Non-pigmented ciliary epithelial cell (primary cell): ENCODE results near the gene USP51.
"Not testable (repeated sequence)": the region's sequence is repeated elsewhere in the genome, so short reads cannot be mapped to it uniquely, and the experiment has no call there.

Experiments
- DNase-seq: peaks from one replicate; pipeline ENCODE4 v3.0.0-alpha.2; 2010; ENCODE audit warnings: low read depth

USP51 gene

GRCh38 chrX:55489314-55490009 is at the start of gene USP51:
Gene USP51, minus strand, starts transcription at chrX:55489848. Its CDS starts 909 bp downstream, at chrX:55488939.
- DNase-seq, result no peak

- no peak for DNase-seq
These were observed 34.8 kb upstream of the USP51 start for GRCh38 chrX:55524487-55524886.

- DNase-seq, result no peak
These were observed 33.7 kb upstream of the USP51 start for GRCh38 chrX:55523356-55523755.

- DNase-seq, result no peak
These were observed 33.1 kb upstream of the USP51 start for GRCh38 chrX:55522596-55523276.

GRCh38 chrX:55521687-55522086 is 32.0 kb upstream of the USP51 start:
- no peak for DNase-seq

GRCh38 chrX:55516794-55517481 is 27.3 kb upstream of the USP51 start:
- DNase-seq, result not testable (repeated sequence)

GRCh38 chrX:55513045-55513737 is 23.5 kb upstream of the USP51 start:
- not testable (repeated sequence) for DNase-seq

GRCh38 chrX:55508410-55509152 is 18.9 kb upstream of the USP51 start:
- not testable (repeated sequence) for DNase-seq

- DNase-seq, result not testable (repeated sequence)
These were observed 18.1 kb upstream of the USP51 start for GRCh38 chrX:55507699-55508098.

- DNase-seq, result not testable (repeated sequence)
These were observed 17.4 kb upstream of the USP51 start for GRCh38 chrX:55507010-55507409.

- no peak for DNase-seq
These were observed 1.3 kb upstream of the USP51 start for GRCh38 chrX:55490974-55491373.

- DNase-seq, result no peak
These were observed 473 bp upstream of the USP51 start for GRCh38 chrX:55490121-55490520.

- no peak for DNase-seq
These were observed 895 bp downstream of the USP51 start for GRCh38 chrX:55488593-55489313.

- DNase-seq, result no peak
These were observed 1.5 kb downstream of the USP51 start for GRCh38 chrX:55488006-55488592.

- DNase-seq, result no peak
These were observed 2.5 kb downstream of the USP51 start for GRCh38 chrX:55487143-55487542.

- no peak for DNase-seq
These were observed 2.9 kb downstream of the USP51 start for GRCh38 chrX:55486736-55487135.

- no peak for DNase-seq
These were observed 4.7 kb downstream of the USP51 start for GRCh38 chrX:55484948-55485347.

GRCh38 chrX:55480390-55481062 is 9.1 kb downstream of the USP51 start:
- DNase-seq, result no peak

- not testable (repeated sequence) for DNase-seq
These were observed 9.7 kb downstream of the USP51 start for GRCh38 chrX:55479956-55480355.

- not testable (repeated sequence) for DNase-seq
These were observed 23.9 kb downstream of the USP51 start for GRCh38 chrX:55465791-55466190.
